Anterior cingulate cortex (tissue), 58 donors: Measurements from ENCODE around the gene PRDM5.

Source experiments
- DNase-seq, 58 donors: peaks; one replicate each; lab custom pipeline; 2025; lab: John Stamatoyannopoulos, UW

Gene PRDM5

DNA sequence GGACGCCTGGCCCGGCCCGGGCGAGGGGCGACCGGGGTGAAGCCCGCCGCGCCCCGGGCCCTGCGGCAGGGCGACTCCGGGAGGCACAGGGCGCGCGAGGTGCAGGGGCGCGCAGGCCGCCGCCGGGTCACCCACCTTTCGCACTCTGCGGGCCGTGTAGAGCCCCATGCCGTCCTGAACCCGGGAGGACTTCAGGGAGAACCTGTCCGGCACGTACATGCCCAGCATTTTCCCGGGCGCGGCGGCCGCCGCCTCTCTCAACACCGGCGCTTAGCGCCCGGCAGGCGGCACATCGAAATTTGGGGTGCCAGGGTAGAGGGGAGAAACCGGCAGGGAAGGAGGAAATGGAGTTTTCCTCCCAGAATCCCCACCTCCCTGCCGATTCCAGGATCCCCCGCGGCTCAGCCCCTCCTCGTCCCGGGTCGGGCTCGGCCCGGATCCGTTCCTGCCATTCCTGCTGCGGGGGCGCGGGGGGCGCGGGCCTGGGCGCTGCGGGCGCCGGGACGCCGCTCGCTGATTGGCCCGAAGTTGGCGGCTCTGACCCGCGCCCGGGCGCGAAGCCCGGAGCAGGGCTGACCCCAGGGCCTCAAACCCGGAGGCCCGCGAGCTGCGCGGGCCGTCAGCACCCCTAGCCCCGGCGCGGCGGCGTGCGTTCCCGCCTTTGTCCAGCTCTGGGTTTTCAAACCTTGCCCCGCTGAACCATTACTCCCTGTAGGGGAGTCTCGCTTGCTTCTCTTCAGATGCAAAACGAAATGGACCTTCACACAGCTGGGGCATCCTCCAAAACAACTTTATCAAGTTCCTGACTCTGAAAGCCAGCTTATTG is at the start of gene PRDM5:
Gene PRDM5 (minus strand): TSS at position 346 of the 826 bp plus-strand sequence. CDS start 118 bp downstream, at position 228.
- DNase-seq = peak in 47 of 58 donors; percentile 2 to 70 (median 25)

DNA sequence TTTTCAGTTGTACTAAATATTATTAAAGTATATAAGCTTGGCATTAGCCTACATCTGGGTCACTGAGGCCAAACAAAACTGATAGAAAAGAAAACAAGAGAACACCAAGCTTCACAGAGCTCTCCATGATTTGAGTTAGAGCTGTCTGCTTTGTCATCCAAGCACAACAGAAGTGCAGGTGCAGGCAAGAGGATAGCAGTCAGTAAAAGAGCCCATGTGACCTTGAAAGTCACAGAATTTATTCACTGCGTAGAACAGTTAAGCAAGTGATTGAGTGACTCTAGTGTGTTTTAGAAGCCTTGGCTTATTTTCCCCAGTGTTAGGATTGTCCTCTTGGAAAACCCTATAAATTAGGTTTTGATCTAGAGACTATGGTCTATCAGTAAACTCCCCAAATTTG is 49.4 kb upstream of the PRDM5 start:
- no peak for DNase-seq

DNA sequence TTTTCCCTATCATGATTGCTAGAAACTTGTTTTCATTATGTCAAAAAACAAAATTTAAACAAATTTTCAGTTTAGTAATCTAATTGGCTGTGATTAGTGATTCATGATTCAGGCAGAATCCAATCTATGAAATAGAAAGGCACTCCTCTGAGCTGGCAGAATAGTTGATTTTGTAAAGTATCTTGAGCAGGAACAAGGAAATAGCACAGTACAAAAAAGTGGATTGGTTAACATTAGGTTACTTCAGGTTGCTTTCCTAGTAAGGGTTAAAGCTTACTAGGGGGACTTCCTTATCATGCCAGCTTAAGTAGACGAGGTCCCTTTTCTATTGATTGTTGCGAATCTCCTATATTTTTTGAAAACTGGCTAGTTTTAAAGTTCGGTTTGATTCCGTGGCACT is 43.4 kb upstream of the PRDM5 start:
- no peak for DNase-seq

DNA sequence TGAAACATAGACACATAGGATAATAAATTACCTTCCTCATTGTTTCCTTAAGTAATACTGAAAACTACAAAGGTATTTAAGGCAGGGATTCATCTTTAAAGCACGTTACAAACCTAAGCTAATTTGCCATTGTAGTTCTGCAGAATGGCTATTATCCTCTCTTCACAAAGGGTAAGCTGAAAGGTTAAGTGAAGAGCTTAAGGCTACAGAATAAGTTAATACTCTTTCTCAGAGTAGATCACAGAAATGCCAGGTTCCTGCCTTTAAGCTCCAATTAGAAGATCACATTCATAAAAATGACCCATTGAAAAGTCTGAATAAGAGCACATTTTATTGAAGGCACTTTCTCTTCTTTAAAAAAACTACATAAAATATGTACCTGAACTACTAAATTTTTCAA is 42.1 kb upstream of the PRDM5 start:
- DNase-seq = no peak

DNA sequence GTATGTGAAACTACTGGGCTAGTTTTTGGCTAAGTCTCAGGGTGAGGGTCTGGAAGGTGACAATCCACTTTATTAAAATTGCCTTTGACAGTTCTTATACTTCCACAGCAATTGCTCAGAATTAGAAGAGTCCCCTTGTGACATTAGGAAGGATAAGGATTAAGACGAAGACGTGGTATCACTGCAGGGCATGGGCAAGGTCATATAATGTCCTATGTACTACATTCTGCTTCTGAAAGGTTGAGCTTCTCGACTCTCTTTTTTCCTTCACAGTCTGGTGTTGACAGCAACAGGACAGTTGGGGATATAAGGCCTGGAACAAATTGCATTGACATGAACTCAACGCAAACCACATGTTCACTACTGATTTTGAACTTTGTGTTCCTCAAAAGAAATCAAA is 40.9 kb upstream of the PRDM5 start:
- no peak for DNase-seq

DNA sequence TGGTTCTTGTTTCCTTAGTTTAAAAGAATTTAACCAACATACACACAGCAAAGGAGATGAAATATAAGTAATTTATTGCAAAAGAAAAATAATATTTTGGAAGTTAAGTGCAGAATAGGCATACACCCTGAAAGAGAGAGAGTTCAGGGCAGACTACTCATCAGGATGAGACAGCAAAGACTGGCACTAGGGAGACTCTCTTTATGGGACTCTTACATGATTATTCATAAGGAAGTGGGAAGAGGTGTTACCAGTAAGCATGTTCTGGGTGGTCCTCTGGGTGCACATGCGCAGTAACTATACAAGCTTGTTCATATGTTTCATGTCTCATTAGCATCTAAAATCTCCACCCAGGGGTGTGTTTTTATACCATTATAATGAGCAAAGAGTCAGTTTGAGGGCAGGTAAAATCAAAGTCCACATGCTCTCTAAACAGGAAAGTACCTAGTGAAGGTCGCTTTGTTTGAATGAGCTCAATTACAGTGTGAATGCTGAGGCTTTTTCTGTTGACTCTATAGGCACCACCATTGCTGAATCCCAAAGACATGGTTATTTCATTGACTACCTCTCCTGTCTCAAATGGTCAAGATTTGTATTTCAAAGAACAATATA is 38.2 kb upstream of the PRDM5 start:
- DNase-seq = no peak

DNA sequence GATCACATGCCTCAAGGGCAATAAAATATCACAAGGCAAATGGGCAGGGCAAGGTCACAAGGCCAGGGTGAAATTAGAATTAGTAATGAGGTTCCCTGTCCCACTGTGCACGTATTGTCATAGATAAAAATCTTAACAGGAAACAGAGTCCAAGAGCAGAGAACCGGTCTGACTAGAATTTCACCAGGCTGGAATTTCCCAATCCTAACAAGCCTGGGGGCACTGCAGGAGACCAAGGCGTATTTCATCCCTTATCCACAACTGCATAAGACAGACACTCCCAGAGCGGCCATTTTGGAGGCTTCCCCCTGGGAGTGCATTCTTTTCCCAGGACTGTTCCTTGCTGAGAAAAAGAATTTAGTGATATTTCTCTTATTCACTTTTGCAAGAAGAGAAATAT is 25.9 kb upstream of the PRDM5 start:
- no peak for DNase-seq

DNA sequence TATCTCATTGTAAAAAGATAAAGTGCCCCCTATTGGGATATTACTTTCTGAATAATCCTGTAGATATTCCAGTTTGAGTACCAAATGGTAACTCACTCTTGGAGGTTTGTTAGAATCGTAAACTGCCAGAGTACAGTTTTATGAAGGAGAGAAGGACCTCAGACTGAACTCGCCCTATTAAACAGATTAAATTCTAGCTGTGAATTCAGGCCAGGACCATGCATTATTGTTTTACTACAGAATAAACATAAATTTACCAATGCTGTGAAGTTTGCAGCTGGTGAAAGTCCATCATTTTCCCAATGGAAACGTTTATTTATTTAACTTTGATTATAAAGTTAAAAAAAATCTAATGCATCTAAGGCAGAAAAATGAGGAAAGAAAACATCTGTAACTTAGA is 20.2 kb upstream of the PRDM5 start:
- DNase-seq = no peak

DNA sequence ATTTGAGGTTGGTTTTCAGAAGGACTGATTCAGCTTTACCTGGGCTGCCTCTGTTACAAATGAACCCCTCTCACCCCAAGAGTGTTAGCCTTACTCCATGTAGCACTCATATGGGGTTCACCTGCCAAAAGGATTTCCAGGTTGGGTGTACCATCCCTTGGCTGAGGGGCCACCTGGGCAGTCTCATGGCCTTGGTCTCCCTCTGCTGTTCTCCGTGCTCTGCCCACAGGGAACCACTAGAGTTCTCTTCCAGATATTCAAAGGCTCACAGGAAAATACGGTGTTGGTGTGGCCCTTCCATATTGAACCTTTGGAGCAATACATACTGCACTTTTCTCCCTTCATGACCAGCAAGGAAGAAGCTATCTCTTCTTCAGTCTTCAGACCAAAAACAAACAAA is 18.0 kb upstream of the PRDM5 start:
- no peak for DNase-seq

DNA sequence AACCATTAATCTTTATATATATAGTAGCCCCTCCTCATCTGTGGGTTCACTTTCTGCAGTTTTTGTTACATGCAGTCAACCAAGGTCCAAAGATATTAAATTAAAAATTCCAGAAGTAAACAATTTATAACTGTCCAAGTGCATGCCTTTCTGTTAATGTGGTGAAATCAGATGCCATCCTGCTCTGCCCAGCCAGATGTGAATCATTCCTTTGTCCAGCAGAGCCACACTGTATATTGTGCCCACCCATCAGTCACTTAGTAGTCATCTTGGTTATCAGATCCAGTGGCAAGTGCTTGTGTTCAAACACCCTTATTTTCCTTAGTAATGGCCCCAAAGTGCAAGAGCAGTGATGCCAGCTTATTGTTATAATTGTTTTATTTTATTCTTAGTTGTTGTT is 17.2 kb upstream of the PRDM5 start:
- no peak for DNase-seq

DNA sequence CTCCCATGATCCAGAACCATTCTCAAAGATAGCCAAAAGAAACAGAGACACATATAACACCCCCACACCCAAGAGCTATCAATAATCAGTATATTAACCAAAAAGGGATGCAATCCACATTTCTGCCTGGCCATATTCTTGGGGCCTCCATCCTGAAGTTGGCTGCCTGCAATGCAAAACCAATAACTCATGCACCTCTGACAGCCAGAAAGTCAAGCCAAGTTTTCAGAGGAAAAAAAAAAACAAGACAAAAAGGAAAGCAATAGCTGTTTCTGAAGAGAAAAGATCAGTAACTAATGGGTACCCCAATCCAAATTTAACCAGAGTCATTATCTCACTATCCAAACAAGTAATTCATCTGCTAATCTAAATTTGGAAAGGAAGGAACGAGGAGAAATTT is 7.3 kb upstream of the PRDM5 start:
- no peak for DNase-seq

DNA sequence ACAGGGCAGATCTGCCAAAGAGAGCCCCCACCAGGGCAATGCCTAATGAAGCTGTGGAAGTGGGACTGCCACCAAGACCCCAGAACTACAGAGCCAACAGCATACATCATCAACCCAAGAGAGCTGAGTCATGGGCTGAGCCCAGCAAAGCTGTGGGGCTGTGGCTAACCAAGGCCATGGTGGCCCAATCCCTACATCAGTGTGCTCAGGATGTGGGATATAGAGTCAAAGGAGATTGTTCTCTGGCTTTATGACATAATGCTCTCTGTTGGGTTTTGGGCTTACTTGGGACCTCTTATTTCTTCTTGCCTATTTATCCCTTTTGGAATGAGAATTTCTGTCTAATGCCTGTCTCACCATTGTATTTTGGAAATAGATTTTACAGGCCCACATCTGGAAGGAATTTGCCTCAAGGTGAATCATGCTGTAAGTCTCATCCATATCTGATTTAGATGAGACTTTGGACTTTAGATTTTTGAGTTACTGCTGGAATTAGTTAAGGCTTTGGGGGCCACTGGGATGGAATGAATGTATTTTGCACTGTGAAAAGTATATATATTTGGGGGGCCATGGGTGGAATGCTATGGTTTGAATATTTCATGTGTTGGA is 5.4 kb upstream of the PRDM5 start:
- no peak for DNase-seq

DNA sequence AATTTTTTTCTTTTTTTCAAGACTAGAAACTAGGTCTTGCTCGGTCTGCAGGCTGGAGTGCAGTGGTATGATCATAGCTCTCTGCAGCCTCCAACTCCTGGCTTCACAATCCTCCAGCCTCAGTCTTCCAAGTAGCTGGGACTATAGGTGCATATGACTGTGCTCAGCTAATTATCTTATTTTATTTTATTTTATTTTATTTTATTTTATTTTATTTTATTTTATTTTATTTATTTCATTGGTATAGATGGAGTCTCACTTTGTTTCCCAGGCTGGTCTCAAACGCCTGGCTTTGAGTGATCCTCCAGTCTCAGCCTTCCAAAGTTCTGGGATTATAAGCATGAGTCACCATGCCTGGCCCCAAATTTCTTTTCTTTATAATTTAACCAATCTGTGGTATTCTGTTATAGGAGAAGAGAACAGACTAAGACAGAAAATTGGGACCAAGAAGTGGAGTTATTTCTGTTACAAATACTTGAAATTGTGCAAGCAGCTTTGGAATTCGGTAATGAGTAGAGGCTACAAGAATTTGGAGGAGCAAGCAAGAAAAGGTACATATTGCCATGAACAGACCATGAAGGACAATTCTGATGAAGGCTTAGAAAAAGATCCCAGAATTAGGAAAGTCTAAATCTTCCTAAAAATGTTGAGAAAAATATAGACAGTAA is 4.0 kb upstream of the PRDM5 start:
- DNase-seq = no peak

DNA sequence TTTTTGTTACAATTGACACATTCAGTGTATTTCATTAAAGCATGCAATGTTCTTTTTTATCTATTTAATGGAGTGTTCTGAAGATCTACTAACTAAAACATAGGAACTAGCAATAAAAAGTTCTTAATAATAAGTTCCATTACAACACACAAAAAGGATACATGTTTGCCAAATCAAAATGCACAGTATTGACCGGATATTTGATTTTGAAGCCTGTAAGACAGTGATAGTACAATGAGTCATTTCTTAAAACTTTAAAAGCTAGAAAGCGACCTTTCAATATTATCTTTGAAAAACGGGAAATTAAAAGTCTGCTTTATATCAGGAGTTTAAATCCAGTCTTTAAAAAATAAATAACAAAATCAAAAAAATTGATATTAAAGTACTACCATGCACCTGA is 2.4 kb upstream of the PRDM5 start:
- DNase-seq = no peak

DNA sequence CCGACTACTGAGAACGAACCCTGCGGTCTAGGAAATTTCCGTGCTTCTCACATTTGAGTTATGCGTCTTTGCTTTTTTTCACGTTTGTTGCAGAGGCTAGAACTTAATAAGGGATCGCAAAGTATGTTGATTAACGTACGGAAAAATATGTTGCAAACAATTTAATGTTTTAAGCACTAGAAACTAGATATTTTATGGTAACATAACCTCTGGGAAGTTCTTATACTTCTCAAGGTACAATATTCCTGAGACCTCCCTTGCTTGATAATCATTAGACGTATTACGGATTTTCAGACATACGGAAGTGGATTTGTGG is 639 bp upstream of the PRDM5 start:
- no peak for DNase-seq

DNA sequence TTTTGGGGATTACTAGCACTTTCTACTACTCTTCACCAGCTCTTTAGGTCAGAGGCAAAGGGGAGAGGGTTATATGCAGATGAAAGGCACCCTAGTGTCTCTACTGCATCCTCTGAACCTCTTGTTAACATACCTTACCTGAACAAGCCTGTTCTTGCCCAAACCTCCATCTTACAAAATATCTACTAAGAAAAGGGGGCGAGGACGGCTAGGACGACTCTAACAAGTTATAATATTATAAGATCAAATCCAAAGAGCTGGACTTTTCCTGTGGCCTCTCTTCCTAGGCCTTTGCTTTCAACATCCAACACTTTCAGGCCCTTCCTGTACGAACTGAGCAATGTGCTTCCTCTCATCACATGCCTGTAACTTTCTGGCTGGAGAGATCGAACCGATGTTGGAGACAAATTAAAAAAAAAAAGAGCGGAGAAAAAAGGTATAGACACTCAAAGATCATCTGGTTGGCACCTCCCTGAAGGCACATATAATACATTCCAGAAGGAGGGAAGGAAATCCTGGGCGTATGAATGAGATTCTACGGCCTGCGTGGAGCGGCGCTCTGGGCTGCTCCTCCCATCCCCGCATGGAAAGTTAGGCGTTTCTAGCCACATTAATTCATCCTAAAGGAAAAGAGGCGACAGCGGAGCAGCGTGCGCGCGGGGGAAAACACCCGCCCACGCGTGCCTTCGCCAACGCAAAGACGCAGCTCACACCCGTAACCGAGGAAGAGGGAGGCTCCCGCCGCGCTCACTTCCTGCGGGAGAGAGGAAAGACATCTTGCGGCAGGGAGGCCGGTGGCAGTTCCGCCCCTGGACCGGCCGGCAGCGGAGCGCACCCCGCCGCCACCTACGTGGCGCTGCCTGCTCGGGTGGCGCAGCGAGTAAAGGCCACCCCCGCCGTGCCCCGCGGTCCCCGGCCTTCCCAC is 808 bp downstream of the PRDM5 start:
- DNase-seq = peak in 53 of 58 donors; percentile 4 to 72 (median 40)

DNA sequence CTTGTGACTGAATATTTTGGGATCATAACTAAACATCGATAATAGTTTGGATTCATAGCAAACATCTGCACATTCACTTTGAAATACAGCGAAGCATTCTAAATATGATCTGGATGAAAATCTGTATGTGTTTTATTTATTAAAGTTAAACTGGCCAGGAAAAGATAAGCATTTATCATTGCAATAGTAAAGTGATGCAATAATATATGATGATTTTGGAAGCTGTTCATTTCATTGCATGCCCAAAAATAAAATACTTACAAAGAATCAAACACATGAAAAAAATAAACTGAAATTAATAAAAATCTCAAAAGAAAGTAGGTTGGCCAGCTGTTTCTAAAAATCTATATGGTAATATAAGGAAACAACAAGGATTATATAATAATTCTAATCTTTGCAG is 1.9 kb downstream of the PRDM5 start:
- DNase-seq = no peak

DNA sequence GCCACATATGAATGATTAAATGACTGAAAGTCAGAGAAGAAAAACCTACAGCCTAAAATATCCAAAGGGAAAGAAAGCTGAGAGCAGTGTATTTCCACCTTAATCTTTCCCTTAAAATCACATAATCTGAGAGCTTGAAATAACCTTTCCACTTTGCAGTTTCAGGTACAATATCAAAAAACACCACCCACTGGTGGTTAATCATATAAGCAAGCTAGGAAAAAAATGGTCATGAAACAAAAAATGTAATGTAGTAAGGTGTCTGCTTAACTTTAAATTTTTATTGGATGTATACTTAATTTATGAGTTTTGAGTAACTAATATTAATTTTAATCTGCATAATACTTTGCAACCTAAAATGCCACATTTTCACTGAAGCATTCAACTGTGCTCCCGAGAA is 3.2 kb downstream of the PRDM5 start:
- no peak for DNase-seq

DNA sequence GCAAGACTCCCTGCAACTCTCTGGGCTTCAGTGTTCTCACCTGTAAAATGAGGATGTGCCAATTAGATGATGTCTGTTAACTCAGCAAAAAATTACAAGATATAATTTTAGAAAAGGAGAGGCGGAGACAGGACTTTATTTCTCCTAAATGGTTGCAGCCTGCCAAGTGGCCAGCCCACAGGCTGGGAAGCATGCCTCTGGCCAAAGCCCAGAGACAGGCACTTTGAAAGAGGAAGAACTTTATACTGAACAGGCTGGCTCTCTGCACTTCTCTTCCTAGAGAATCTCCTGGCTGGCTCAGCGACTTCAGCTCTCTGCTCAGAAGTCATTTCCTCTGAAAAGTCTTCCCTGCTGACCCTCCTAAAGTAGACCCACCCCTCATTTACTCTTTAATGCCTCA is 3.7 kb downstream of the PRDM5 start:
- DNase-seq = peak in 30 of 58 donors; percentile 0 to 29 (median 6)

DNA sequence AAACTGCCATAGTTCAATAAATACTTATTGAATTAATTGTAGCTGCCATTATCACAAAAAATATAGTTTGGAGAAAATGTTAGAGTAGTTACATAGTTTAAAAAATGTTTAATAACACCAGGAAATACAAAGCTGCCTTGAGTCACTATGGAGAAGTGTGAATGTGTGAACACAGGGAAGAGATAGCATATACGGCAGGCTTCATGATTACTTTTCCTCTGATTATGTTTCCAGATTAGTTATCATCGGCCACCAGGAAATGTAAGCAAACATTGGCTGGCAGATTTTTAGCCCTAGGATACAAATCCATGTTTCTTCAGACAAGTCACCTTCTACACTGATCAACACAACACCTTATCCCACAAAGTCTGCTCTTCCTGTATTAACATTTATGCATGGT is 4.4 kb downstream of the PRDM5 start:
- DNase-seq = no peak
